Ramos (cell line): Measurements from ENCODE around the gene PUDP.
"Not testable (repeated sequence)": the region's sequence is repeated elsewhere in the genome, so short reads cannot be mapped to it uniquely, and the experiment has no call there.

Experiments used
- in situ Hi-C: fragments of 300-500 bp; cut with MboI; formaldehyde crosslinking; loops from one replicate; pipeline ENCODE4 v1.14.3; 2022; ENCODE audit warnings: low sequenced_read_pairs; ENCODE audit not compliant: unreplicated experiment

PUDP gene

GRCh38 chrX:7052541-7052940, 95.4 kb downstream of the PUDP start:
- in situ Hi-C loops, result no loop called here

- in situ Hi-C loops, result no loop called here
Measured at GRCh38 chrX:7050271-7050670, 97.7 kb downstream of the PUDP start.

DNA sequence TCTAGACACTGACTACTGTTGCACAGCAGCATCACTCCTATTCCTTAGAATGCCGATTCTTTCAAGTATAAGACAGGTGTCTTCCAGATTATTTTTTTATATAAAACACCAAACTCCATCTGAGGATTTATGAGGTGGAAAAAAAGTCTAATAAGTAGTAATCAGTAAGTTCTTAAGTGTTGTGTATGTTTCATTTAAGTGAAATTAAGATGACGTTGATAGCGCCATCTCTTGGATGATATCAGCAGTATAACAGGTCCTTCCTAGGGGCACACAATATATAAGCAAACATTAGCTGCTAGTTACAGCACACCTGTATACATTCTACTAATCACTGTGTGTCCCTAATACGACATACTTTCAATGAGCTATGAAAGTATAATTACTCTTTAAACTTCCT, 100.0 kb downstream of the PUDP start:
- in situ Hi-C loops, result no loop called here

DNA sequence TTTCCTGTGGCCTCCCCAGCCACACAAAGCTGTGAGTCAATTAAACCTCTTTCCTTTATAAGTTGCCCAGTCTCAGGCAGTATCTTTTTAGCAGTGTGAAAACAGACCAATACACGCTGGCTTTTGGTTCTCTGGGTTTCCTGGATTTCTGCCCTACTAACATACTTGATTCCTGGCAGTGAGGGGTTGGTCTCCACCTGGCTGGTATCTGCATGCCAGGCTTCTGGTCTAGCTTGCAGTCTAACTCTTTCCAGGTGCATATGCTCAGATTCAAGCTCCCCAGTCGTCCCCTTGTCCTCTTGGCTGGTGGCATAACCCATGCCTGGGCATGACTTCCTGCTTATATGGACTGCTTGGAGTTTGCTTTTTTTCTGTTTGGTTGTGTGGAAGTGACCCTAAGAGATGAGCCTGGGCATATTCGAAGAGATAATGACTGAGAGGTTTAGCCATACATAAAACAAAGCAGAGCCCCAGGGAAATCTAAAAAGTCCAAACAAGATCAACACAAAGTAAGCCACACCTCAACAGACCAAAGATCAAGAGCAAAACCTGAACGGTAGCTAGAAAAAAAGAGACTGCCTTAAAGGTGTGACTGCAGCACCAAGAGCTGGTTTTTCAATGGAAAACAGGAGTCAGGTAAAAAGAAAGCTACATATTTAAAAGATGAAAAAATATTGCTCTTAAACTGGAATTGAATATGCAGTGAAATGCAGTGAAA, 102.6 kb downstream of the PUDP start:
- in situ Hi-C loops, result no loop called here

DNA sequence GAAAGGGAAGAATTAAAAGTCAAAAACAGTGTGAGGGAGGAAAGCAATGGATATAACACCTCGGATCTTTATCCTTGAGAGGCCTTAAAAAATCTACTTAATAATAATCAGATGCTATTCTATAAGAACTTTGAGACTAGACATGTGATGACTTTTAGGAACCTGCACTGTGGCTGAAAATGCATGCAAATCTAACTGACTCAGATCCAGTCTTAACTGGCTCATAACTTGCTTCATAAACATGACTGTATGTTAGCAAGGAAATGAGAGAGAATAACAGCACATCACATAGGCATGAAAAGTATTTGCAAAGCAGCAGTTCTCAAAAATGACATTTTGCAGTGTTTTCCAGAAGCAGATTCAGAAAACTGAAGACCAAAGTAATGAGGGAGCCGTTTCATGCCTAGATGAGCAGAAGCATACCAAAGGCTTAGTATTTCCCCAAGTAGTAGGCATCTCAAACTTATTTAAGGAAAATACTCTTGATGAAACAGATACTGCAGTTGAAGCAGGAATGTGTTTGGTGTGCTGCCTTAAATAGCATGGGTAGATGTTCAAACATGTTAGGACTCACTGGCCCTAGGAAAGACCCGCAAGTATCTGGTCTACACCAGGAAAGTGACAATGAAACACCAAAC, 104.0 kb downstream of the PUDP start:
- in situ Hi-C loops, result not testable (repeated sequence)

DNA sequence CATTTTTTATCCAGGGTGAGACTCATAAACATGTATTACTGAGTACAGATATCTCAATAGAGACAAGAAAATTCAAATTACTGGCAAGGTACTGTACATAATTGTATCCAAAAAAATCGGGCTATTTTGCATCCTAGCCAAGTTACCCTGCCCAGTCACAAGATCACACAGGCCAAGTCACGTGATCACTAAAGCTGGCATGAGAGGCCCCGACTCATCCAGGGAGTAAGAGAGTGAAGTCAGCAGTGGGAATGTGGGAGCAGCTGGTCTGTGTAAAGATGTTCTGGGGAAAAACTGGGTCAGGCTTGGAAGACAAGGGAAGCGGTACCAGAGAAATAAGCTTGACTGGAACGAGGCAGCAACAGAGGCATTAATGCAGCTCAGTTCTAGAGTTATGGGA, 119.7 kb downstream of the PUDP start:
- in situ Hi-C loops, result no loop called here

DNA sequence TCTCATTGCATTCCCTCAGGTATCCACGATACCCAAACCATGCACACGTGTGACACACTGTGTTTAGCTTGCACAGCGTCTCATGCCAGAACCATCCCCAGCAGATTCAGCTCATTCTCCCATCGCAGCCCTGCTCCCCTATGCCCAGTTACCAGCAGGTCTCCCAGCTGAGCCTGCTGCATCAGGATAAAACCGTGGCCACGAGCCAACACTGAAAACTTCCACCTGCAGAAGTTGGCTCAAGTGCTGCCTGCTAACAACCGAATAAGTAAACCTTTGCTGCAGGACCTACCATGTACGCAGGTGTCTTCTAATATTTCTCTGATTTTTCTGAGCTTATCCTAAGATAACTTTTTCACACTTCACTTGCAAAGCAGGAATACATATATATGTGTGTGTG, 120.9 kb downstream of the PUDP start:
- in situ Hi-C loops, result no loop called here

GRCh38 chrX:7026365-7026764, 121.6 kb downstream of the PUDP start:
- in situ Hi-C loops, result not testable (repeated sequence)

DNA sequence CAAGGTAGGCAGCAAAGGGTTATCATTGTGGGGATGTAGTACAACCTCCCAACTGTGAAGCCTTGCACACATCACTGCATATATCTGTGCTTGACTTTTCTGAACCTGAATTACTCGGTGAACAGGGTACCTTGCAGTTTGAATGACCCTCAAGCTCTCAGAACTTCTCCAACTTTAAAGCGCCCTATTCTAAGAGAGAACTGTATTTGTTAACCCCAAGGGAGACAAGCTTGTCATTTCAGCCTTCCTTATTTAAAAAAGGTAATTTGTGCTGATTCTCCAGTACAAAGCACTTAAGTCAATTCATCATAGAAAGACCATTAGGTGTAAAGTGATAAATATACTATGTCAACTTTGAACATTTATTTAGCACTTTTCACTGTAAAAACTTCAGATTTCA, 122.5 kb downstream of the PUDP start:
- in situ Hi-C loops, result no loop called here

DNA sequence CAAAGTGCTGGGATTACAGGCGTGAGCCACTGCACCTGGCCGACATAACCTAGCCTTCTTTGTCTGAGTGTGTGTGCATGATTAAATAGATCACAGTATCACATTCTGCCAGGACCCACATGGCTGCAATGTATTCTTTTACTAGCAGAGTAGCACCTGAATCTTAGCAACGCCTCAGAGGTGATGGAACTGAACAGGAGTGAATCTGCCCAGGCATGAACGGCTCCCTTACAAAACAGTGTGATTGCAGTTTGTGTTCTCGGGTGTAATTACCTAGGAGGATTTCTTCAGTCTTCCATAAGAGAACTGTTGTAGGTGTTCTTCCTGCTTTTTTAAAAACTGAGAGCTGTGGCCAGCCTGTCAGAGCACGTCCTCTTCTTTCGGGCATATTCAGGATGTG, 123.1 kb downstream of the PUDP start:
- in situ Hi-C loops, result no loop called here

DNA sequence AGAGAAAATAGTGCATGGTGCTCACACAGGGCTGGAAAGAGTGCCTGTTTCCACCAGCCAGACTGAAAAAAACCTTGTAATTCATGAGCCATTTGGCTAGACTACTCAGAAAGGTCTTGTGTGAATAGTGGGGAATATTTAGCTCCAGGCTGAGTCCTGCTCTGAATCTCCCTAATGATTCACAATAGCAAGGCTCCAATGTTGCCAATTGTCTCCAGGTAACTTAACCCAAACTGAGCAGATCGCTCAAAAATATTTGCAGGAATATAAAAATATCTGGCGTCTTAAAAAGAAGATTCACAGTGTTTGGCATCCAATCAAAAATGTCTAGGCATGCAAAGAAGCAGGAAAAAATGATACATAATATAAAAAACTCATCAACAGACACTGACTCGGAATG, 125.0 kb downstream of the PUDP start:
- in situ Hi-C loops, result not testable (repeated sequence)

- in situ Hi-C loops, result no loop called here
Measured at GRCh38 chrX:7021991-7022390, 126.0 kb downstream of the PUDP start.

GRCh38 chrX:7019555-7019954, 128.4 kb downstream of the PUDP start:
- in situ Hi-C loops, result no loop called here

GRCh38 chrX:7012262-7012834, 135.6 kb downstream of the PUDP start:
- in situ Hi-C loops, result not testable (repeated sequence)

DNA sequence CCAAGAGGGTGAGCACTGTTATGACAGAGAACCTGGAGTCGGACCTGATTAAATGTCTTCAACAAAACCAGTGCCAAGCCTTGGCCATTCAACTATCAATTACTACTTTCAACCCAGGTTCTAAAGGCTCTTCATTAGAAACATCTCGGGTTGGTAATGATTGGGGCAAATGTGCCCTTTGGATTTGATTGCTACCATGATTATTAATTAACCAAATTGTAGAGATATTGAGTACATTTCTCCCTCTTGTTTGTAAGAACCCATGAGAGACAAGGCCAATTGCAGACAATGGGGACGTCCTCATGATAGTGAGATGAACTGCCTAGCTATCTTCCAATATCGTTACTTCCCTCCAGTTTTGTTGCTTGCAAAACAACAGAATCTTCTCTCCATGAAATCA, 137.1 kb downstream of the PUDP start:
- in situ Hi-C loops, result not testable (repeated sequence)

DNA sequence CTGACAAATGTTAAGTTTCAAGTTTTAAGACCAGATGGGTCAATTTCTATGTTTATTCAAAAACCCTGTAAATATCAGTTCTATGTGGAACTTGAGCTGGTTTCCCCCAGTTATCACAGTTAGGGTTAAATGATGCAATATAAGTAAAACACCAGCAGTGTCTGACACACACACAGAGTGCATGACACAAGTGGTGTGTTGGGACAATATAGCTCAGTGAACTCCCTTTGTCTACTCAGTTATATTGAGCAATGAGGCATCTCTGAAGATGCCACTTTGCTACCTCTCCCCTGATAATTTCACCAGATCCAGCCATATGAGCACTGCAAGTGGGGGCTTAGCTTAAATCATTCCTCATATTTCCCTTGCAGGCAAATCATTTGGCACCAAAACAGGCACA, 140.6 kb downstream of the PUDP start:
- in situ Hi-C loops, result not testable (repeated sequence)
